ENCODE data around the gene ARV1. TPM values are rescaled to one million over a fixed set of nuclear protein-coding genes. Genes with fewer than 3 reads are reported as not detected.
"Not testable (repeated sequence)": the region's sequence is repeated elsewhere in the genome, so short reads cannot be mapped to it uniquely, and the experiment has no call there.

Gene ARV1
- total RNA-seq, 2 experiments from 2014 or later: 12.7 to 13.8 TPM

GRCh38 chr1:231039161-231040018, 60.5 kb downstream of the ARV1 start:
- peak overlapping the region; percentile 74 for H3K4me3 Mint-ChIP-seq
- DNase-seq: peak; percentile 55
- CTCF ChIA-PET: interaction anchor here (1.0 to 1.4 kb wide), 2 partner anchors 60 to 61 kb away, joined by 3 to 5 read pairs; partner anchors contain the start of genes ARV1 and TTC13
- H3K27ac Mint-ChIP-seq: no peak overlapping the region
- POLR2A ChIA-PET: interaction anchor here (0.8 to 2.0 kb wide), 4 partner anchors 9 to 62 kb away, joined by 3 to 6 read pairs (median 4); partner anchors contain the start of gene TTC13
- H3K9me3 Mint-ChIP-seq: peaks cover 5% of the 10 kb centered on the region
- peaks cover 27% of the 10 kb centered on the region for H3K4me1 Mint-ChIP-seq (ENCODE audit: low read depth)
- no peaks in the 10 kb centered on the region for H3K27me3 Mint-ChIP-seq
- intact Hi-C loops (cut with micrococcal nuclease): loop anchor here (2.0 to 10.0 kb wide), 4 partner anchors 61 to 485 kb away; partner anchors contain the start of genes ARV1, COG2, TSNAX and TTC13
- H3K36me3 Mint-ChIP-seq: peaks cover 6% of the 10 kb centered on the region

- ChIA-PET CTCF (interaction anchor here (1.4 to 1.7 kb wide), 2 partner anchors 61 to 122 kb away, joined by 3 to 5 read pairs; partner anchors contain the start of genes ARV1 and TTC13), POLR2A (interaction anchor here (0.5 to 2.0 kb wide), 4 partner anchors 10 to 1482 kb away, joined by 3 to 6 read pairs (median 4); no protein-coding TSS in a partner anchor)
- Mint-ChIP-seq H3K9me3 (peaks cover 8% of the 10 kb centered on the region), H3K4me1 (ENCODE audit: low read depth) (peaks cover 29% of the 10 kb centered on the region), H3K27me3 (no peaks in the 10 kb centered on the region), H3K4me3 (peak within 1 kb of the TSS; percentile 74), H3K27ac (no peak within 1 kb of the TSS), H3K36me3 (peaks cover 6% of the 10 kb centered on the region)
- intact Hi-C loops (cut with micrococcal nuclease): loop anchor here (2.0 to 10.0 kb wide), 4 partner anchors 61 to 485 kb away; partner anchors contain the start of genes ARV1, COG2, TSNAX and TTC13
- peak; percentile 81 for DNase-seq
Observed at GRCh38 chr1:231040019-231040799, 61.3 kb downstream of the ARV1 start, which contains the start of gene FAM89A. Gene FAM89A, minus strand, starts transcription at chr1:231040254. Its CDS starts 43 bp downstream, at chr1:231040211.

GRCh38 chr1:231040800-231041718, 62.2 kb downstream of the ARV1 start:
- Mint-ChIP-seq H3K4me3 (peak overlapping the region; percentile 71), H3K27ac (no peak overlapping the region), H3K9me3 (peaks cover 8% of the 10 kb centered on the region), H3K4me1 (ENCODE audit: low read depth) (peaks cover 32% of the 10 kb centered on the region), H3K27me3 (peaks cover 2% of the 10 kb centered on the region), H3K36me3 (peaks cover 6% of the 10 kb centered on the region)
- ChIA-PET CTCF (interaction anchor here (1.4 to 1.7 kb wide), 2 partner anchors 62 to 123 kb away, joined by 3 to 5 read pairs; partner anchors contain the start of genes ARV1 and TTC13), POLR2A (interaction anchor here (0.5 to 1.9 kb wide), 2 partner anchors 64 to 1483 kb away, joined by 3 to 5 read pairs; no protein-coding TSS in a partner anchor)
- intact Hi-C loops (cut with micrococcal nuclease): loop anchor here (2.0 to 10.0 kb wide), 4 partner anchors 62 to 484 kb away; partner anchors contain the start of genes ARV1, COG2, TSNAX and TTC13
- DNase-seq: no peak

GRCh38 chr1:231041719-231042261, 62.9 kb downstream of the ARV1 start:
- no peak overlapping the region for H3K27ac Mint-ChIP-seq

GRCh38 chr1:231044588-231044987, 65.7 kb downstream of the ARV1 start:
- no peak overlapping the region for H3K4me3 Mint-ChIP-seq
- intact Hi-C loops (cut with micrococcal nuclease): loop anchor here (10.0 kb wide), 2 partner anchors 170 to 480 kb away; partner anchors contain the start of gene TSNAX
- POLR2A ChIA-PET: no interaction called here
- H3K27ac Mint-ChIP-seq: no peak overlapping the region
- no peak for DNase-seq
- CTCF ChIA-PET: interaction anchor here (0.8 to 1.2 kb wide), 2 partner anchors 40 to 128 kb away, joined by 3 read pairs; no protein-coding TSS in a partner anchor
- peaks cover 9% of the 10 kb centered on the region for H3K4me1 Mint-ChIP-seq (ENCODE audit: low read depth)
- H3K27me3 Mint-ChIP-seq: peaks cover 6% of the 10 kb centered on the region
- H3K9me3 Mint-ChIP-seq: peaks cover 8% of the 10 kb centered on the region
- H3K36me3 Mint-ChIP-seq: no peaks in the 10 kb centered on the region

More at GRCh38 chr1:231041719-231042261, 62.9 kb downstream of the ARV1 start:
- ChIA-PET CTCF (interaction anchor here (1.7 kb wide), 1 partner anchor 123 kb away, joined by 3 read pairs; no protein-coding TSS in a partner anchor), POLR2A (no interaction called here)
- peaks cover 3% of the 10 kb centered on the region for H3K27me3 Mint-ChIP-seq
- peaks cover 6% of the 10 kb centered on the region for H3K36me3 Mint-ChIP-seq
- H3K4me1 Mint-ChIP-seq (ENCODE audit: low read depth): peaks cover 25% of the 10 kb centered on the region
- H3K9me3 Mint-ChIP-seq: peaks cover 8% of the 10 kb centered on the region
- intact Hi-C loops (cut with micrococcal nuclease): loop anchor here (2.0 to 10.0 kb wide), 4 partner anchors 63 to 483 kb away; partner anchors contain the start of genes ARV1, COG2, TSNAX and TTC13
- no peak for DNase-seq
- no peak overlapping the region for H3K4me3 Mint-ChIP-seq

- peaks cover 7% of the 10 kb centered on the region for H3K27me3 Mint-ChIP-seq
- peaks cover 8% of the 10 kb centered on the region for H3K9me3 Mint-ChIP-seq
- H3K36me3 Mint-ChIP-seq: no peaks in the 10 kb centered on the region
- intact Hi-C loops (cut with micrococcal nuclease): loop anchor here (10.0 kb wide), 2 partner anchors 170 to 480 kb away; partner anchors contain the start of gene TSNAX
- no peak for DNase-seq
- ChIA-PET CTCF (interaction anchor here (1.0 to 1.2 kb wide), 2 partner anchors 9 to 39 kb away, joined by 3 read pairs; no protein-coding TSS in a partner anchor), POLR2A (no interaction called here)
- no peak overlapping the region for H3K27ac Mint-ChIP-seq
- no peak overlapping the region for H3K4me3 Mint-ChIP-seq
- peaks cover 9% of the 10 kb centered on the region for H3K4me1 Mint-ChIP-seq (ENCODE audit: low read depth)
Observed at GRCh38 chr1:231045286-231045685, 66.4 kb downstream of the ARV1 start.

GRCh38 chr1:231045921-231046729, 67.2 kb downstream of the ARV1 start:
- H3K27me3 Mint-ChIP-seq; POLR2A ChIA-PET; DNase-seq; H3K4me1 Mint-ChIP-seq (ENCODE audit: low read depth); H3K36me3 Mint-ChIP-seq; H3K4me3 Mint-ChIP-seq; H3K27ac Mint-ChIP-seq; H3K9me3 Mint-ChIP-seq: not testable (repeated sequence)
- intact Hi-C loops (cut with micrococcal nuclease): loop anchor here (10.0 kb wide), 2 partner anchors 169 to 479 kb away; partner anchors contain the start of gene TSNAX
- CTCF ChIA-PET: interaction anchor here (0.7 to 1.0 kb wide), 2 partner anchors 8 to 50 kb away, joined by 3 read pairs; no protein-coding TSS in a partner anchor

- intact Hi-C loops (cut with micrococcal nuclease): loop anchor here (10.0 kb wide), 2 partner anchors 168 to 478 kb away; partner anchors contain the start of gene TSNAX
- CTCF ChIA-PET: interaction anchor here (0.6 to 0.7 kb wide), 2 partner anchors 32 to 51 kb away, joined by 3 to 5 read pairs; no protein-coding TSS in a partner anchor
- Mint-ChIP-seq H3K27me3 (peaks cover 8% of the 10 kb centered on the region), H3K4me1 (ENCODE audit: low read depth) (peaks cover 5% of the 10 kb centered on the region), H3K4me3 (no peak overlapping the region), H3K27ac (no peak overlapping the region), H3K36me3 (no peaks in the 10 kb centered on the region), H3K9me3 (peaks cover 8% of the 10 kb centered on the region)
- DNase-seq: no peak
- POLR2A ChIA-PET: no interaction called here
Observed at GRCh38 chr1:231046730-231047395, 68.0 kb downstream of the ARV1 start.

GRCh38 chr1:231047529-231047928, 68.6 kb downstream of the ARV1 start:
- H3K27ac Mint-ChIP-seq; H3K27me3 Mint-ChIP-seq; DNase-seq; H3K4me1 Mint-ChIP-seq (ENCODE audit: low read depth); H3K36me3 Mint-ChIP-seq; H3K9me3 Mint-ChIP-seq; H3K4me3 Mint-ChIP-seq; POLR2A ChIA-PET: not testable (repeated sequence)
- intact Hi-C loops (cut with micrococcal nuclease): loop anchor here (10.0 kb wide), 2 partner anchors 167 to 477 kb away; partner anchors contain the start of gene TSNAX
- CTCF ChIA-PET: interaction anchor here (0.6 kb wide), 1 partner anchor 32 kb away, joined by 5 read pairs; no protein-coding TSS in a partner anchor

All from activated CD4-positive, alpha-beta memory T cell treated with anti-CD3 and anti-CD28 coated beads for 36 hours (primary cell).